GM21367 (cell line): ENCODE measurements around the gene IGFN1.

Experiments
- ATAC-seq: cut with Tn5 transposase; IDR thresholded peaks from one replicate; pipeline ENCODE4 v1.9.1; 2021; ENCODE audit not compliant: unreplicated experiment

The IGFN1 gene

GRCh38 chr1:201262963-201263608 lies 72.5 kb downstream of the IGFN1 start:
- ATAC-seq = no peak

DNA sequence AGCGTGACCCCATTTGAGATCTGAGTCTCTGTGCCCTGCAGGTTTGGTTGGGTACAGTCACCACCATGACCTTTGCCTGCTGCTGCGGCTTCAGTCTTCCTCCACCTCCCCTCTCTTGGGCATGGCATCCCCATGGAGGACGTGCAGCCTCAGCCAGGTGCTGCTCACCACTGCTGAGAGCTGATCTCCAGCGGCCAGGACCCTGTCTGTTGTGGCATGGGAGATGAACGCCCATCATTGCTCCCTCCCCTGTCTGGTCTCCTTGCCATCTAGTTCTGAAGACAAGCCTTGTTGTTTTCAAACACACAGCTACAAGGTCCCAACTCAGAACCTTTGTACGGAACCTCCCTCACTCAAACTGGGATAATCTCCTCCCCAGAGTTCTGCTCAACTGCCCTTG lies 73.4 kb downstream of the IGFN1 start:
- no peak for ATAC-seq

DNA sequence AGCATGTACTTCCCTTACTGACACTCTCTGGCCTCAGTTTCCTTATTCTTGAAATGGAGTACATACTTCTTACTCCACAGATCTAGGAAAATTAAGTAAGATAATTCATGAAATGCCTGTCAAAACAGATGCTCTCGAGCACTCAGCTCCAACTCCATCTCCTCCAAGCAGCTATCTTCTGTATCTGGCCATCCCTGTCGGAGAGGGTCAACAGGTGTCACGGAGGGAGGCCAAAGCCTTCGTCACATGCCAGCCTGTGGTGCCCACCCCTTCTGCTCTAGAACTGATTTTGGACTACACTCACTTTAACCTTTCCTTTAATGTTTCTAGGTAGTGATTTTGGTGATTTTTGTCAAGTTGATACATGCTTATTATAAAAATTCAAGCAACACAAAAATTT lies 73.9 kb downstream of the IGFN1 start:
- ATAC-seq = no peak

- no peak for ATAC-seq
Observed at GRCh38 chr1:201265756-201266155, 75.1 kb downstream of the IGFN1 start.

DNA sequence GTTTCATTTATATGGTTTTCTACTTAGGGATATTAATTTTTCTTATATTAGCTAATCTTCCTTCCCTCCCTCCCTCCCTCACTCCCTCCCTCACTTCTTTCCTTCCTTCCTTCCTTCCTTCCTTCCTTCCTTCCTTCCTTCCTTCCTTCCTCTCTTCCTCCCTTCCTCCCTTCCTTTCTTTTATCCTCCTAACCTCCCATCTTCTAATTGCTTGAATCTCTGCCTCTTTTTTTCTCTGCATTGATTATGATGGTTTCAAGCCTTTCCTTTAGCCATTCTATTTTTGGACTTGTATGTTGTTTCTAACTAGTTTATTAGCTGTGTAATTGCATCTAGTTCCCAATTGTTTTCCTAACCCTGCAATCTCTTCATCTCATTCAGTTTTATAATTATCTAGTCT lies 75.7 kb downstream of the IGFN1 start:
- ATAC-seq = no peak

- no peak for ATAC-seq
Observed at GRCh38 chr1:201266774-201267173, 76.2 kb downstream of the IGFN1 start.

DNA sequence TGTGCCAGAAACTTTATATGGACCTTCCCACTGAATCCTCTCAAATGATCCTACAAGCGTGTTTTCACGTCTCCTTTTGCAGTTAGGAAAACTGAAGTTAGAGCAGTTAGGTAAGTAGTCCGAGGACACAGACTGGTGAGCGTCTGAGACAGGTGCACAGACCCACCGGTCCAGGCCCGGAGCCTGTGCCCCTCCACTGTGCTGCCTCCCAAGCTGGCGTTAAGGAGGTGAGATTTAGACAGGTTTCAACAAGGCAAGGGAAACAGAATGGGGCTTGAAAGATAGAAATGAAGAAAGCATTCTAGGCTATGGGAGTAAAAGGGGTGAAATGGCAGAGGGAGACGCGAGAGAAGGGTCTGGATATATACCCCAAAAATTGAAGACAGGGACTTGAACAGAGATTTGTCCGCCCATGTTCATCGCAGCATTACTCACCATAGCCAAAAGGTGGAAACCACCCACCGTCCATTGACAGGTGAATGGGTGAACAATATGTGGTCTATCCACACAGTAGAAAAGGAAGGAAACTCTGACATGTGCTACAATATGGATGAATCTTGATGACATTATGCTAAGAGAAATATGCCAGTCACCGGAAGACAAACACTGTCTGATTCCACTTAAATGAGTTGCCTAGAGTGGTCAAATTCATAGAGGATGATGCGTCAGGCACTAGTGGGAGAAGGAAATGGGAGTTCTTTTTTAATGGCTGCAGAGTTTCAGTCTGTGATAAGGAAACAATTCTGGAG lies 77.0 kb downstream of the IGFN1 start:
- ATAC-seq = no peak

DNA sequence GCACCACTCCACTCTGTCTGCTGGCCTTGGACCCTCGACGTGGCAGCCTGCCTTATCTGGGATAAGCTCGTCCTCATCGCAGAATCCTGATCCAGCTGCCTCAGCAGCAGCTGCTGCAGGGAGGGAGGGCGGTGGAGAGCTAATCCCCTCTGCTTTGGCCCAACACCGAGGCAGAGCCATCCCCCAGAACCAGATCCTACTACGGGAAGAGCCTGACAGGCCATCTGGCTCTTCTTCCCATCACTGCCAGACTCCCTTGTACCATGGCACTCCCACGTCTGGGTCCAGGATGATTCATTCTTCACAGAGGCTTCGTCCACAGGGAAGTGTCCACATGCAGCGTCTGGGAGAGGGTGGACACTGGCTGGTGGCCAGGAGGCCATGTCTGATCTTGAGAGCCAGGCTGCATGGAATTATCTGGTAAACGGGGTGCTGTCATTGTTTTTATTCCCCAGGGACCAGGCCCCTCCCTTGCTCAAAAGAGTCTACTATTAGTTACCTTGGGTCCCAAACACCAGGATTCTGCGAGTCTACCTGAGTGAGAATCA lies 78.1 kb downstream of the IGFN1 start:
- no peak for ATAC-seq

- ATAC-seq = no peak
Observed at GRCh38 chr1:201269281-201269680, 78.7 kb downstream of the IGFN1 start.

- ATAC-seq = no peak
Observed at GRCh38 chr1:201269900-201270410, 79.3 kb downstream of the IGFN1 start.

- ATAC-seq = no peak
Observed at GRCh38 chr1:201270616-201271390, 80.2 kb downstream of the IGFN1 start.

DNA sequence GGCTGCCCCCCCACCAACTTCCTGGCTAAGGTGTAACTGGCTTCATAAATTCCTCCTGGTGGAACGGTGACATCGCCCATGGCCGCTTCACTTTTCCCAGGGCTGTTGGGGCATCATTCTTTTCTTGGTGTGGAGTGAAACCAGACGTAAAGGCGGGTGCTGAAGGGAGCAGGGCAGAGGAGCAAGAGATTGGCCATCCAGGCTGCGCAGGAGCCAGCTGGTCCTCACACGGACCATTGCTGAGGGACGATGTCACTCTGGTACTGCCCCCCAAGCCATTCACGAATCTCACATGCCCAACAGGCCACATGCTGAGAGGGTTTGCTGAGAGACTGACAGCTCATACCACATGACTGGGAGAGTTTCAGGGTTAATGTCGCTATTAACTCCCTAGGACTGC lies 82.2 kb downstream of the IGFN1 start:
- ATAC-seq = no peak

DNA sequence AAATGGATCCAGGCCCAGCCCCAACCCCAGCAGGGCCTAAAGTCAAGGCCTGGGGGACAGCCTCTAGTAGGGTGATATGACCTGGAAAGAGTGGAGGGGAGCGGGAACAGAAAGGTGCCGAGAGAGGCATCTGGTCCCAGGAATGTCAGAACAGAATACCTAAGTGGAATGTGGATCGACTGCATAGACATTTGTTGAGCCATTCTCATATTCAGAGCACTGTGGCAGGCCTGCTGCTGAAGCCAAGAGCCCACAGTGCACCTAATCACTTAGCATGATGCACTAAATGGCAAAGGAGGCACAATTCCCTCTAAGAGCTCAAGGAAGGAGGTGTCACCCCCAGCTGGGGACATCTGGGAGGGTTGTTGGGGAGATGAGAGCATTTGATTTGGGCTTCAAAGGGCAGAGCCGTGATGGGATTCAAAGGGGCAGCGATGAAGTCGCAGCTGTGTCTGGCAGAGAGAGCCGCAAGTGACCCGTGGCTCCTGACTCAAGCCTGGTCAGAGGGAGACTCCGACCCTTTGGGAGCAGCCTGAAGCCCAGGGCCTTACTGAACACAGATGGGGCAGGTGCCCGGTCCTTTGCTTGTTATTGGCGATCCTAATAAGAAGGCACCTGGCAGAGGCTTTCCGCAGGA lies 84.1 kb downstream of the IGFN1 start:
- no peak for ATAC-seq

GRCh38 chr1:201275253-201275666 lies 84.6 kb downstream of the IGFN1 start:
- ATAC-seq = no peak

GRCh38 chr1:201276891-201277290 lies 86.3 kb downstream of the IGFN1 start:
- no peak for ATAC-seq

- ATAC-seq = no peak
Observed at GRCh38 chr1:201277441-201277840, 86.8 kb downstream of the IGFN1 start.
